ENCODE data around the gene RBBP4.

Gene RBBP4

GRCh38 chr1:32623775-32624174 is 27.2 kb upstream of the RBBP4 start:
- POLR2A ChIA-PET: no interaction called here

GRCh38 chr1:32626176-32626575 is 24.8 kb upstream of the RBBP4 start:
- Histone ChIP-seq H3K4me3 (ENCODE audit: low read depth, low read length) (no peak overlapping the region), H3K9me3 (ENCODE audit: control insufficient read depth, insufficient read depth, low read depth, low read length) (no peaks in the 10 kb centered on the region), H3K36me3 (ENCODE audit: control insufficient read depth in 2 of 2, insufficient read depth in 1 of 2, low read length in 2 of 2) (peaks cover 31 to 62% of the 10 kb centered on the region in 2 experiments), H3K4me1 (ENCODE audit: control insufficient read depth, insufficient read depth, low read length) (no peaks in the 10 kb centered on the region), H3K27ac (ENCODE audit: extremely low read depth, low read depth, low read length) (no peak overlapping the region)
- ChIA-PET POLR2A (no interaction called here), CTCF (interaction anchor here (0.9 kb wide), 1 partner anchor 14 kb away, joined by 3 read pairs; no protein-coding TSS in a partner anchor)
- TF ChIP-seq ATF2 (tag by site-specific recombination; IDR thresholded peaks at IDR 0.05; ENCODE audit: low read depth) (peak; percentile 58), ZBTB44 (tag by site-specific recombination; IDR thresholded peaks at IDR 0.05) (0 out of 2 replicates have a peak, but pooled peaks have one; percentile 12), ZNF280D (tag by site-specific recombination; IDR thresholded peaks at IDR 0.05) (no peak), PRDM6 (tag by site-specific recombination; IDR thresholded peaks at IDR 0.05) (peak; percentile 42), PRDM10 (tag by site-specific recombination; IDR thresholded peaks at IDR 0.05) (peak; percentile 75), ZNF629 (tag by site-specific recombination; IDR thresholded peaks at IDR 0.05) (0 out of 2 replicates have a peak, but pooled peaks have one; percentile 22), ZNF544 (tag by site-specific recombination; IDR thresholded peaks at IDR 0.05) (no peak)

More at GRCh38 chr1:32623775-32624174, 27.2 kb upstream of the RBBP4 start:
- no peak overlapping the region for H3K4me3 ChIP-seq (ENCODE audit: low read depth, low read length)
- no peak overlapping the region for H3K27ac ChIP-seq (ENCODE audit: extremely low read depth, low read depth, low read length)
- TF ChIP-seq ZBTB21 (tag by site-specific recombination; IDR thresholded peaks at IDR 0.05) (no peak), ZNF146 (tag by site-specific recombination; IDR thresholded peaks at IDR 0.05) (no peak), KLF16 (tag by site-specific recombination; IDR thresholded peaks at IDR 0.05) (no peak), ZNF2 (tag by site-specific recombination; IDR thresholded peaks at IDR 0.05) (no peak), PRDM10 (tag by site-specific recombination; IDR thresholded peaks at IDR 0.05) (no peak), ZNF341 (tag by site-specific recombination; IDR thresholded peaks at IDR 0.05; ENCODE audit: low read depth) (no peak), OVOL3 (tag by site-specific recombination; IDR thresholded peaks at IDR 0.05) (no peak), ZFP41 (tag by site-specific recombination; IDR thresholded peaks at IDR 0.05; ENCODE audit: borderline replicate concordance) (no peak)
- CTCF ChIA-PET: no interaction called here
- H3K9me3 ChIP-seq (ENCODE audit: control insufficient read depth, insufficient read depth, low read depth, low read length): no peaks in the 10 kb centered on the region
- H3K36me3 ChIP-seq (ENCODE audit: control insufficient read depth in 2 of 2, insufficient read depth in 1 of 2, low read length in 2 of 2): peaks cover 18 to 61% of the 10 kb centered on the region in 2 experiments
- H3K4me1 ChIP-seq (ENCODE audit: control insufficient read depth, insufficient read depth, low read length): no peaks in the 10 kb centered on the region

Measured in HEK293 (cell line).